HepG2 (cell line): ENCODE measurements around the gene VPS54. TPM values are rescaled to one million over a fixed set of nuclear protein-coding genes. Genes with fewer than 3 reads are reported as not detected.
A peak's percentile ranks its signal among the peaks of the same experiment; 100 is the strongest.

ENCODE experiments used
- AGO2 ChIP-seq: fragments of 200-400 bp; formaldehyde crosslinking; optimal IDR thresholded peaks from 2 replicates; pipeline ENCODE3; 2017; ENCODE audit warnings: mild to moderate bottlenecking, low read depth, low read length, moderate library complexity
- FOSL2 ChIP-seq: sonication (generic); formaldehyde crosslinking; IDR thresholded peaks from 2 replicates; pipeline ENCODE4 v1.4.0; 2020; ENCODE audit warnings: missing genetic modification reagents
- FOXK1 ChIP-seq: sonication (generic); formaldehyde crosslinking; IDR thresholded peaks from 2 replicates; pipeline ENCODE4 v1.4.0; 2020; ENCODE audit warnings: low read depth, missing genetic modification reagents, borderline replicate concordance
- FOXO4 ChIP-seq: sonication (generic); formaldehyde crosslinking; conservative IDR thresholded peaks from 2 replicates; pipeline ENCODE4 v1.8.1; 2023; ENCODE audit warnings: missing genetic modification reagents
- HBP1 ChIP-seq: IDR thresholded peaks from 2 replicates; pipeline ENCODE4 v1.6.1; 2016; ENCODE audit warnings: low read depth, control low read depth
- KLF13 ChIP-seq: sonication (generic); formaldehyde crosslinking; IDR thresholded peaks from 2 replicates; pipeline ENCODE4 v1.4.0; 2020; ENCODE audit warnings: mild to moderate bottlenecking, missing genetic modification reagents
- SMAD3 ChIP-seq: sonication (generic); formaldehyde crosslinking; IDR thresholded peaks from 2 replicates; pipeline ENCODE4 v1.4.0; 2020; ENCODE audit warnings: missing genetic modification reagents
- SMC3 ChIP-seq: IDR thresholded peaks from 2 replicates; pipeline ENCODE4 v1.6.1; 2011; ENCODE audit warnings: low read length, improper control_type of control experiment
- SRSF4 ChIP-seq: fragments of 200-400 bp; formaldehyde crosslinking; IDR thresholded peaks from one replicate; pipeline ENCODE4 v1.6.1; 2018; ENCODE audit warnings: mild to moderate bottlenecking, low read depth, low read length, moderate library complexity; ENCODE audit not compliant: poor library complexity, severe bottlenecking
- THAP7 ChIP-seq: sonication (generic); formaldehyde crosslinking; IDR thresholded peaks from 2 replicates; pipeline ENCODE4 v1.8.1; 2023; ENCODE audit warnings: mild to moderate bottlenecking, missing genetic modification reagents
- ZFP36L1 ChIP-seq: sonication (generic); formaldehyde crosslinking; IDR thresholded peaks from 2 replicates; pipeline ENCODE4 v1.8.0; 2022; ENCODE audit warnings: mild to moderate bottlenecking, missing genetic modification reagents, moderate library complexity
- ZNF142 ChIP-seq: sonication (generic); formaldehyde crosslinking; IDR thresholded peaks from 2 replicates; pipeline ENCODE4 v1.4.0; 2020; ENCODE audit warnings: missing genetic modification reagents
- ZNF20 ChIP-seq: sonication (generic); formaldehyde crosslinking; IDR thresholded peaks from 2 replicates; pipeline ENCODE4 v1.4.0; 2020; ENCODE audit warnings: mild to moderate bottlenecking, moderate library complexity, missing genetic modification reagents
- ZNF225 ChIP-seq: sonication (generic); formaldehyde crosslinking; IDR thresholded peaks from 2 replicates; pipeline ENCODE4 v1.4.0; 2020; ENCODE audit warnings: mild to moderate bottlenecking, missing genetic modification reagents
- ZNF3 ChIP-seq: IDR thresholded peaks from 2 replicates; pipeline ENCODE4 v1.7.0; 2017; ENCODE audit warnings: inconsistent platforms
- ZNF382 ChIP-seq: sonication (generic); formaldehyde crosslinking; IDR thresholded peaks from 2 replicates; pipeline ENCODE4 v1.5.0; 2020; ENCODE audit warnings: missing genetic modification reagents, mild to moderate bottlenecking, borderline replicate concordance
- ZNF513 ChIP-seq: sonication (generic); formaldehyde crosslinking; conservative IDR thresholded peaks from 2 replicates; pipeline ENCODE4 v1.5.0; 2020; ENCODE audit warnings: missing genetic modification reagents
- ZNF564 ChIP-seq: sonication (generic); formaldehyde crosslinking; IDR thresholded peaks from 2 replicates; pipeline ENCODE4 v1.8.1; 2023; ENCODE audit warnings: mild to moderate bottlenecking, missing genetic modification reagents
- polyA plus RNA-seq, 8 experiments: library from polyadenylated mRNA; depleted of rRNA in 3 of 8; stranded (reverse) in 7 of 8; unstranded in 1 of 8; fragments of >200 nt; fragmentation: Illumina TruSeq in 4 of 8; extraction: Trizol in 4 of 8; gene quantifications; 2 replicates each; pipeline versions ENCODE4 v1.2.1 to v1.2.3, GENCODE V29; 2011 to 2016; ENCODE audit warnings: low read depth in 4 of 8, missing spikeins in 1 of 8, mixed read lengths in 1 of 8; ENCODE audit not compliant: insufficient read depth in 1 of 8
- total RNA-seq, 5 experiments: library from RNA; depleted of rRNA; stranded (reverse); fragments of >200 nt; fragmentation: Illumina TruSeq; extraction: Trizol; gene quantifications; 2 replicates each; pipeline ENCODE4 v1.2.3, GENCODE V29; 2016; ENCODE audit warnings: low read depth in 1 of 5

Gene VPS54
- total and polyA plus RNA-seq, 2 of the 13 experiments (the other 11 are each of a cell fraction or from before 2014, with no cell fraction given) = 64.7 to 77.5 TPM

DNA sequence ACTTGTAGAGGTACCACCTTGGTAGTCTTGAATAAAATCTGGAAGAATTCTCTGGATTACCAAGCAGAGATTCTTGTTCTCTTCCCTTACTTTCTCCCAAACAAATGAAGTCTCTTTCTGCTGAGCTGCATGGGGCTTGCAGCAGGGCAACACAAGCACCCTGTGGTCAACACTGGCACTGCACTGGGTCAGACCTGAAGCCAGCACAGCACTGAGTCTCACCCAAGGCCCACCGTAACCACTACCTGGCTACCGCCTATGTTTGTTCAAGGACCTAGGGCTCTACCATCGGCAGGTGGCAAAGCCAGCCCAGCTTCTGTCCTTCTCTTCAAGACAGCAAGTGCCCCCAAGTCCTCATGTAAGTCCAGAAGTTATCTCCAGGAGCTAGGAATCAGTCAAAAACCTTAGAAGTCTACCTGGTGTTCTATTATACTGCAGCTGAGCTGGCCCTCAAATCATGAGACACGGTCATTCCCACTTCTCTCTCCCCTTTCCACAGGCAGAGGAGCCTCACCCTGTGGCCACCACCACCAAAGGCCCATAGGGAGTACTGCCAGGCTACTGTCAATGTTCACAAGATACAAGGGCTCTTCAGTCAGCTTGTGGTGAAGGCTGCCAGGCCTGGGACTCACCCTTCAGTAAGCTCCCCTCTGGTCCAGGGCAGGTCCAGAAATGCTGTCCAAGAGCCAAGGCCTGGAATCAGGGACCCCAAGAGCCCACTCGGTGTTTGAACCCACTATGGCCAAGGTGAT lies 18.4 kb downstream of the VPS54 start (continued):
- TF ChIP-seq SMC3 (peak; percentile 45; the same call in 1 of the 2 replicates), KLF13 (CRISPR knock-in tag) (no peak), ZNF142 (CRISPR knock-in tag) (no peak), ZFP36L1 (CRISPR knock-in tag) (no peak), ZNF20 (CRISPR knock-in tag) (no peak), FOXO4 (CRISPR knock-in tag) (no peak), ZNF225 (CRISPR knock-in tag) (no peak), THAP7 (CRISPR knock-in tag) (no peak), SRSF4 (no peak), FOXK1 (CRISPR knock-in tag) (no peak), HBP1 (CRISPR knock-in tag) (no peak), ZNF513 (CRISPR knock-in tag) (no peak), AGO2 (no peak), SMAD3 (CRISPR knock-in tag) (no peak), ZNF382 (CRISPR knock-in tag) (no peak), FOSL2 (no peak; the same call in 1 of the 2 replicates), ZNF564 (CRISPR knock-in tag) (no peak), ZNF3 (no peak)
